Cardiac muscle cell (in vitro differentiated cells and primary cell): Measurements from ENCODE around the gene TBX18. TPM values are rescaled to one million over a fixed set of nuclear protein-coding genes. Genes with fewer than 3 reads are reported as not detected.
A peak's percentile ranks its signal among the peaks of the same experiment; 100 is the strongest.

Source experiments
- DNase-seq, 2 donors: peaks; one replicate each; pipeline versions ENCODE4 v3.0.0 to v3.0.0-alpha.2; 2010 to 2017; ENCODE audit warnings: low read depth in 1 of 2, low spot score in 1 of 2
- H3K27ac ChIP-seq: fragments of 200-600 bp; sonication (generic); 2 replicates; pipeline ENCODE4 v1.5.1; 2016
- H3K27me3 ChIP-seq: fragments of 200-600 bp; sonication (generic); 2 replicates; pipeline ENCODE4 v1.6.0; 2016; ENCODE audit warnings: control low read depth
- H3K36me3 ChIP-seq: fragments of 200-600 bp; sonication (generic); 2 replicates; pipeline ENCODE4 v1.5.1; 2016; ENCODE audit warnings: control low read depth
- H3K4me1 ChIP-seq: fragments of 200-600 bp; sonication (generic); 2 replicates; pipeline ENCODE4 v1.8.1; 2017; ENCODE audit warnings: low read depth, mild to moderate bottlenecking, mixed run types
- H3K4me3 ChIP-seq: fragments of 200-600 bp; sonication (generic); 2 replicates; pipeline ENCODE4 v1.5.1; 2016; ENCODE audit warnings: mild to moderate bottlenecking
- H3K9me3 ChIP-seq: fragments of 200-600 bp; sonication (generic); 2 replicates; pipeline ENCODE4 v1.5.1; 2017; ENCODE audit warnings: low read depth, mild to moderate bottlenecking, control low read depth
- CTCF ChIP-seq: IDR thresholded peaks from 2 replicates; pipeline ENCODE4 v1.5.1; 2012; ENCODE audit warnings: low read depth, mild to moderate bottlenecking, low read length
- polyA plus RNA-seq: library from polyadenylated mRNA; unstranded; fragments of >200 nt; fragmentation: Nextera tagmentation; extraction: Ambion mirVana; gene quantifications from 2 replicates; pipeline ENCODE4 v1.2.1, GENCODE V29; 2016
- total RNA-seq: library from RNA; depleted of rRNA; stranded (reverse); fragments of >200 nt; gene quantifications from 2 replicates; pipeline ENCODE4 v1.2.3, GENCODE V29; 2016

Gene TBX18
- total and polyA plus RNA-seq, 2 experiments from 2014 or later, result 1.2 to 5.5 TPM

GRCh38 chr6:84804720-84805119 lies 40.3 kb upstream of the TBX18 start:
- DNase-seq, result no peak
- no peaks in the 10 kb centered on the region for H3K36me3 ChIP-seq
- no peaks in the 10 kb centered on the region for H3K9me3 ChIP-seq
- H3K4me3 ChIP-seq, result no peak overlapping the region
- no peak overlapping the region for H3K27ac ChIP-seq
- H3K4me1 ChIP-seq, result no peaks in the 10 kb centered on the region
- no peak for TF ChIP-seq CTCF
- peaks cover 5% of the 10 kb centered on the region for H3K27me3 ChIP-seq

GRCh38 chr6:84801250-84801649 lies 36.9 kb upstream of the TBX18 start:
- no peaks in the 10 kb centered on the region for H3K9me3 ChIP-seq
- no peak for DNase-seq
- no peak for TF ChIP-seq CTCF
- H3K36me3 ChIP-seq, result no peaks in the 10 kb centered on the region
- H3K27me3 ChIP-seq, result peaks cover 5% of the 10 kb centered on the region
- H3K27ac ChIP-seq, result no peak overlapping the region
- H3K4me1 ChIP-seq, result no peaks in the 10 kb centered on the region
- no peak overlapping the region for H3K4me3 ChIP-seq

- Histone ChIP-seq H3K27ac (no peak overlapping the region), H3K4me3 (no peak overlapping the region), H3K27me3 (no peaks in the 10 kb centered on the region), H3K4me1 (no peaks in the 10 kb centered on the region), H3K9me3 (no peaks in the 10 kb centered on the region), H3K36me3 (no peaks in the 10 kb centered on the region)
- peak in 1 of 2 donors; percentile 78 for DNase-seq
- TF ChIP-seq CTCF, result no peak
These were observed 33.9 kb upstream of the TBX18 start for GRCh38 chr6:84798257-84798656.

- H3K4me1 ChIP-seq, result no peaks in the 10 kb centered on the region
- no peak for TF ChIP-seq CTCF
- no peak overlapping the region for H3K27ac ChIP-seq
- no peak overlapping the region for H3K4me3 ChIP-seq
- H3K27me3 ChIP-seq, result no peaks in the 10 kb centered on the region
- DNase-seq, result no peak
- H3K9me3 ChIP-seq, result no peaks in the 10 kb centered on the region
- no peaks in the 10 kb centered on the region for H3K36me3 ChIP-seq
These were observed 31.9 kb upstream of the TBX18 start for GRCh38 chr6:84796343-84796742.

- no peaks in the 10 kb centered on the region for H3K36me3 ChIP-seq
- DNase-seq, result no peak
- H3K4me1 ChIP-seq, result no peaks in the 10 kb centered on the region
- H3K27ac ChIP-seq, result no peak overlapping the region
- no peak overlapping the region for H3K4me3 ChIP-seq
- no peaks in the 10 kb centered on the region for H3K27me3 ChIP-seq
- no peak for TF ChIP-seq CTCF
- H3K9me3 ChIP-seq, result no peaks in the 10 kb centered on the region
These were observed 27.5 kb upstream of the TBX18 start for GRCh38 chr6:84791927-84792326.

- H3K9me3 ChIP-seq, result no peaks in the 10 kb centered on the region
- no peak overlapping the region for H3K27ac ChIP-seq
- DNase-seq, result peak in 1 of 2 donors; percentile 63
- no peaks in the 10 kb centered on the region for H3K4me1 ChIP-seq
- H3K4me3 ChIP-seq, result no peak overlapping the region
- no peaks in the 10 kb centered on the region for H3K27me3 ChIP-seq
- no peak for TF ChIP-seq CTCF
- no peaks in the 10 kb centered on the region for H3K36me3 ChIP-seq
These were observed 26.8 kb upstream of the TBX18 start for GRCh38 chr6:84791233-84791632.
